ENCODE data around the gene KIF5A.
A peak's percentile ranks its signal among the peaks of the same experiment; 100 is the strongest.

Gene KIF5A

DNA sequence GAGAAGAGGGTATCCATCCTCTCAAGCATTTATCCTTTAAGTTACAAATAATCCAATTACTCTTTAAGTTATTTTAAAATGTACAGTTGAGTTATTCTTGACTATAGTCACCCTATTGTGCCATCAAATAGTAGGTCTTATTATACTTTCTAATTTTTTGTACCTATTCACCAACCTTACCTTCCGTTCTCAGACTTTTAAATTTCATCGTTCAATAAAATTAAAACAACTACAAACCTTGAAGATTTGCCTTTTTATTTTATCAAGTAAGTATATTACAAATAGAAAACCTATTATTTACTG is 1.9 kb upstream of the KIF5A start:
- Histone ChIP-seq H3K27ac (ENCODE audit: low read depth, low read length) (no peak overlapping the region), H3K4me2 (ENCODE audit: low read length) (peak overlapping the region; percentile 90), H3K9me3 (ENCODE audit: control insufficient read depth, insufficient read depth, low read length) (no peaks in the 10 kb centered on the region), H3K79me2 (ENCODE audit: control insufficient read depth, low read length) (peaks cover 31% of the 10 kb centered on the region), H4K20me1 (ENCODE audit: control insufficient read depth, insufficient read depth, low read depth, low read length) (no peaks in the 10 kb centered on the region), H3F3A (ENCODE audit: control insufficient read depth, insufficient read depth) (peaks cover 9% of the 10 kb centered on the region), H3K36me3 (ENCODE audit: control insufficient read depth, low read length) (peaks cover 17% of the 10 kb centered on the region), H3K9me2 (replicated peaks; ENCODE audit: control insufficient read depth, low read length) (no peaks in the 10 kb centered on the region), H3K27me3 (ENCODE audit: control insufficient read depth, low read length) (peaks cover 8% of the 10 kb centered on the region; the same call in 1 of the 2 replicates), H3K4me1 (ENCODE audit: control insufficient read depth, low read length) (peaks cover 35% of the 10 kb centered on the region), H3K4me3 (ENCODE audit: low read length) (no peak overlapping the region)
- TF ChIP-seq, protein P1, sequence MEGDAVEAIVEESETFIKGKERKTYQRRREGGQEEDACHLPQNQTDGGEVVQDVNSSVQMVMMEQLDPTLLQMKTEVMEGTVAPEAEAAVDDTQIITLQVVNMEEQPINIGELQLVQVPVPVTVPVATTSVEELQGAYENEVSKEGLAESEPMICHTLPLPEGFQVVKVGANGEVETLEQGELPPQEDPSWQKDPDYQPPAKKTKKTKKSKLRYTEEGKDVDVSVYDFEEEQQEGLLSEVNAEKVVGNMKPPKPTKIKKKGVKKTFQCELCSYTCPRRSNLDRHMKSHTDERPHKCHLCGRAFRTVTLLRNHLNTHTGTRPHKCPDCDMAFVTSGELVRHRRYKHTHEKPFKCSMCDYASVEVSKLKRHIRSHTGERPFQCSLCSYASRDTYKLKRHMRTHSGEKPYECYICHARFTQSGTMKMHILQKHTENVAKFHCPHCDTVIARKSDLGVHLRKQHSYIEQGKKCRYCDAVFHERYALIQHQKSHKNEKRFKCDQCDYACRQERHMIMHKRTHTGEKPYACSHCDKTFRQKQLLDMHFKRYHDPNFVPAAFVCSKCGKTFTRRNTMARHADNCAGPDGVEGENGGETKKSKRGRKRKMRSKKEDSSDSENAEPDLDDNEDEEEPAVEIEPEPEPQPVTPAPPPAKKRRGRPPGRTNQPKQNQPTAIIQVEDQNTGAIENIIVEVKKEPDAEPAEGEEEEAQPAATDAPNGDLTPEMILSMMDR (IDR thresholded peaks at IDR 0.05; ENCODE audit: low read depth, low read length, poor library complexity, severe bottlenecking): no peak
- TF ChIP-seq EZH2phosphoT487 (IDR thresholded peaks at IDR 0.05; ENCODE audit: borderline replicate concordance, low read length): no peak

DNA sequence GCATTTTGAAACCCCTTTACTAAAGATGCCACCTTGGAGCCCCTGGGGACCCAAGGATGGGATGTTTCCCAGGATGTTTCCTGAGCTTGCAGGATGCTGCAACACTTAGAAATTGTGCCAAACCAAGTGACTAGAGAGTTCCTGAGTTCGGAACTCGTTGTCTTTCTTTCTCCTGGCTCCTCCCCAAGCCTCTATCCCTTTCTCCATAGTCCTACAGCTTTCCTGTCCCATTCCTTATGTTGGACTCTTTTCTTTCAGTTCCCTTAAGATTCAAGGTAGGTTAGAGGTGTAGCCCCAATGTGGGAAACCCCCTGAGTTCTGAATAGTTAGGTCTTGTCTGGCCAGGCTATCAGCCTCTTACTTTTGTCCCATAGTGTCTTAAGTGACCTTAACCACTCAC is 1.4 kb upstream of the KIF5A start:
- Histone ChIP-seq H3K9me2 (replicated peaks; ENCODE audit: control insufficient read depth, low read length) (no peaks in the 10 kb centered on the region), H4K20me1 (ENCODE audit: control insufficient read depth, insufficient read depth, low read depth, low read length) (no peaks in the 10 kb centered on the region), H3K4me2 (ENCODE audit: low read length) (no peak overlapping the region), H3K27me3 (ENCODE audit: control insufficient read depth, low read length) (peaks cover 14% of the 10 kb centered on the region; the same call in 1 of the 2 replicates), H3K36me3 (ENCODE audit: control insufficient read depth, low read length) (peaks cover 17% of the 10 kb centered on the region), H3K79me2 (ENCODE audit: control insufficient read depth, low read length) (peaks cover 30% of the 10 kb centered on the region), H3K4me3 (ENCODE audit: low read length) (no peak overlapping the region), H3K9me3 (ENCODE audit: control insufficient read depth, insufficient read depth, low read length) (no peaks in the 10 kb centered on the region), H3K4me1 (ENCODE audit: control insufficient read depth, low read length) (peaks cover 35% of the 10 kb centered on the region), H3K27ac (ENCODE audit: low read depth, low read length) (no peak overlapping the region), H3F3A (ENCODE audit: control insufficient read depth, insufficient read depth) (peaks cover 9% of the 10 kb centered on the region)
- TF ChIP-seq EZH2phosphoT487 (IDR thresholded peaks at IDR 0.05; ENCODE audit: borderline replicate concordance, low read length): no peak
- TF ChIP-seq, protein P1 (IDR thresholded peaks at IDR 0.05; ENCODE audit: low read depth, low read length, poor library complexity, severe bottlenecking): no peak

DNA sequence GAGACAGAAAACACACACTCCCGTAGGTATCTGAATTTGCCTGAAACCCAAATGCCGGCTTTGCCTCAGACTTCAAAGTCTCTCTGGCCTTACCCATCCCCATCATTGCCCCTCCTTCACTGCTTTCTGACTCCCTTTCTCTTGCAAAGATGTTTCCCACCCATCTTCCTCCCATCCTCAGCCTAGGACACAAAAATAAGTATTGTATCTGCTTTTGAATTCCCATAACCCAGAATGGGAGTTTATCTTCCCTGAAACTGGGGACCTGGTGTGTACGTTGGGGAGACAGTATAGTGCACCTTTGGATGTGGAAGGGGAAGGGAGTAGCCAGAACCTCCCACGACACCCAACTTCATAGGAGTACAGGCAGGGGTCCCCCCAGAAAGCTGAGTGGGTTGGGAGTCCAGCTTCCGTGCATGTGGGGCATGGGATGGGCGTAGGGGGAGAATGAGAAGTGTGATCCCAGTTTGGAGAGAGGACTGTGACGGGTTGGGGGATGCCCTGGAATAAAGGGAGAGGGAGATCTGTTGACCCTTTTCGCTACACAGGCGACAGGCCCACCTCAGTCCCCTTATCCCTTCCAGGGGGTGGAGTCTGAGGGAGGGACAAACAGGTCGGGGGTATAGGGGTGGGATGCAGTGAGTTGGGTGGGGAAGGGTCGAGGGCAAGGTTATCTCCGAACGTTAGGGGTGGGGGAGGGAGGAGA is 488 bp upstream of the KIF5A start:
- Histone ChIP-seq H3K27me3 (ENCODE audit: control insufficient read depth, low read length) (peaks cover 20% of the 10 kb centered on the region), H3K4me3 (ENCODE audit: low read length) (peak overlapping the region; percentile 57), H3K27ac (ENCODE audit: low read depth, low read length) (no peak overlapping the region), H3K4me2 (ENCODE audit: low read length) (peak overlapping the region; percentile 64), H3K79me2 (ENCODE audit: control insufficient read depth, low read length) (peaks cover 24% of the 10 kb centered on the region), H3K4me1 (ENCODE audit: control insufficient read depth, low read length) (peaks cover 35% of the 10 kb centered on the region), H3K9me2 (replicated peaks; ENCODE audit: control insufficient read depth, low read length) (no peaks in the 10 kb centered on the region), H3K9me3 (ENCODE audit: control insufficient read depth, insufficient read depth, low read length) (no peaks in the 10 kb centered on the region), H3F3A (ENCODE audit: control insufficient read depth, insufficient read depth) (peaks cover 5% of the 10 kb centered on the region), H4K20me1 (ENCODE audit: control insufficient read depth, insufficient read depth, low read depth, low read length) (no peaks in the 10 kb centered on the region), H3K36me3 (ENCODE audit: control insufficient read depth, low read length) (peaks cover 14% of the 10 kb centered on the region)
- TF ChIP-seq, protein P1 (IDR thresholded peaks at IDR 0.05; ENCODE audit: low read depth, low read length, poor library complexity, severe bottlenecking): no peak
- no peak for TF ChIP-seq EZH2phosphoT487 (IDR thresholded peaks at IDR 0.05; ENCODE audit: borderline replicate concordance, low read length)
